ENCODE results near the gene SH3PXD2A.

DNA sequence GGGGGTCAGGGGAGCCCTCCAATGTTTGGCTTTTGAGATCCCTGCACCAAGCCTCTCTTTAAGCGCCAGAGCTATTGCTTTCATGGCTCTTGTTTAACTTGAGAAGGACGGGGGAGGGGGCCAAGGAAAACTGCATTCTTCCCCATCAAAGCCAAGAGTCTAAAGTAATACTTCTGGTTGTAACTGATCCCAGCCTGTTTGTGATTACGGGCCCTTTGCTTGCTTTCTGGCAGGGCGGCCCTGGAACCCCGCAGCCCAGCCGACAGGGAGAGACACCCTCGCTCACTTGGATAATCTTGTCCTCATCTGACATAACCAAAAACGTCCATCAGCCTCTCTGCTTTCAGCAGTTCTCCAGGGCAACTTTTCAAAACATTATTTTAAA is 207.1 kb downstream of the SH3PXD2A start:
- TF ChIP-seq, protein P1, sequence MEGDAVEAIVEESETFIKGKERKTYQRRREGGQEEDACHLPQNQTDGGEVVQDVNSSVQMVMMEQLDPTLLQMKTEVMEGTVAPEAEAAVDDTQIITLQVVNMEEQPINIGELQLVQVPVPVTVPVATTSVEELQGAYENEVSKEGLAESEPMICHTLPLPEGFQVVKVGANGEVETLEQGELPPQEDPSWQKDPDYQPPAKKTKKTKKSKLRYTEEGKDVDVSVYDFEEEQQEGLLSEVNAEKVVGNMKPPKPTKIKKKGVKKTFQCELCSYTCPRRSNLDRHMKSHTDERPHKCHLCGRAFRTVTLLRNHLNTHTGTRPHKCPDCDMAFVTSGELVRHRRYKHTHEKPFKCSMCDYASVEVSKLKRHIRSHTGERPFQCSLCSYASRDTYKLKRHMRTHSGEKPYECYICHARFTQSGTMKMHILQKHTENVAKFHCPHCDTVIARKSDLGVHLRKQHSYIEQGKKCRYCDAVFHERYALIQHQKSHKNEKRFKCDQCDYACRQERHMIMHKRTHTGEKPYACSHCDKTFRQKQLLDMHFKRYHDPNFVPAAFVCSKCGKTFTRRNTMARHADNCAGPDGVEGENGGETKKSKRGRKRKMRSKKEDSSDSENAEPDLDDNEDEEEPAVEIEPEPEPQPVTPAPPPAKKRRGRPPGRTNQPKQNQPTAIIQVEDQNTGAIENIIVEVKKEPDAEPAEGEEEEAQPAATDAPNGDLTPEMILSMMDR (conservative IDR thresholded peaks at IDR 0.05; ENCODE audit: low read depth, low read length) = no peak
- TF ChIP-seq POLR2A (IDR thresholded peaks at IDR 0.05; ENCODE audit: low read depth, low read length) = no peak
- TF ChIP-seq SMC3 (IDR thresholded peaks at IDR 0.05; ENCODE audit: low read depth, low read length) = no peak
